Gastrocnemius medialis (tissue), 4 donors: Measurements from ENCODE around the gene ST8SIA3.

Experiments used
- CTCF ChIP-seq, 5 experiments: fragments of 450-650 bp in 3 of 5; fragments of 200-600 bp in 2 of 5; sonication (generic) in 2 of 5; IDR thresholded peaks in 4 of 5; conservative IDR thresholded peaks in 1 of 5; 1 replicate in 4 of 5; 2 replicates in 1 of 5; pipeline ENCODE4 v1.5.1; 2016 to 2019; ENCODE audit warnings: antibody characterized with exemption in 5 of 5, mild to moderate bottlenecking in 3 of 5, moderate library complexity in 3 of 5
- POLR2A ChIP-seq, 2 donors: fragments of 450-650 bp; IDR thresholded peaks; one replicate each; pipeline ENCODE4 v1.6.1; 2017; ENCODE audit warnings: antibody characterized with exemption in 2 of 2, mild to moderate bottlenecking in 2 of 2, moderate library complexity in 2 of 2

- no peak for TF ChIP-seq CTCF (IDR thresholded peaks at IDR 0.05 in 4 of 5, conservative IDR thresholded peaks at IDR 0.05 in 1 of 5)
- no peak for TF ChIP-seq POLR2A (IDR thresholded peaks at IDR 0.05)
Measured at GRCh38 chr18:57311472-57311871, 40.9 kb upstream of the ST8SIA3 start.
